Right atrium auricular region (tissue), 2 donors: ENCODE measurements around the gene RGS9BP. TPM values are rescaled to one million over a fixed set of nuclear protein-coding genes. Genes with fewer than 3 reads are reported as not detected.
"Not testable (repeated sequence)": the region's sequence is repeated elsewhere in the genome, so short reads cannot be mapped to it uniquely, and the experiment has no call there.

ENCODE experiments used
- DNase-seq: peaks from one replicate; pipeline ENCODE4 v3.0.0-alpha.2; 2019; ENCODE audit warnings: low spot score
- H3K27ac ChIP-seq, 2 donors: fragments of 200-600 bp; sonication (generic); 1 replicate in 1 of 2; 2 replicates in 1 of 2; pipeline ENCODE4 v1.5.1; 2016 to 2019
- H3K27me3 ChIP-seq, 2 donors: fragments of 200-600 bp; sonication (generic); one replicate each; pipeline versions ENCODE4 v1.5.1 to v1.6.0; 2017 to 2019
- H3K36me3 ChIP-seq: fragments of 200-600 bp; sonication (generic); one replicate; pipeline ENCODE4 v1.5.1; 2016
- H3K4me1 ChIP-seq, 2 donors: fragments of 200-600 bp; sonication (generic); one replicate each; pipeline versions ENCODE4 v1.5.1 to v1.6.0; 2017 to 2019
- H3K4me3 ChIP-seq, 2 donors: fragments of 200-600 bp; sonication (generic); 1 replicate in 1 of 2; 2 replicates in 1 of 2; pipeline ENCODE4 v1.5.1; 2017 to 2019; ENCODE audit warnings: mild to moderate bottlenecking in 1 of 2, moderate library complexity in 1 of 2
- H3K9me3 ChIP-seq, 2 donors: fragments of 200-600 bp; sonication (generic); one replicate each; pipeline ENCODE4 v1.5.1; 2019
- total RNA-seq, 2 donors: library from RNA; depleted of rRNA; stranded (reverse); fragments of >200 nt; gene quantifications; one replicate each; pipeline ENCODE4 v1.1.0, GENCODE V29; 2016
- TF ChIP-seq, protein P1 (sequence below), 2 donors: fragments of 200-600 bp; sonication (generic); IDR thresholded peaks; one replicate each; pipeline ENCODE4 v1.5.1; 2019; ENCODE audit warnings: antibody characterized with exemption in 2 of 2

Gene RGS9BP
- total RNA-seq, 2 donors from 2014 or later = 2.5 to 15.3 TPM

- Histone ChIP-seq H3K4me3 (no peak overlapping the region), H3K27ac (no peak overlapping the region), H3K9me3 (no peaks in the 10 kb centered on the region), H3K4me1 (peaks cover 0 to 24% of the 10 kb centered on the region in 2 donors), H3K27me3 (no peaks in the 10 kb centered on the region), H3K36me3 (no peaks in the 10 kb centered on the region)
- TF ChIP-seq, protein P1, sequence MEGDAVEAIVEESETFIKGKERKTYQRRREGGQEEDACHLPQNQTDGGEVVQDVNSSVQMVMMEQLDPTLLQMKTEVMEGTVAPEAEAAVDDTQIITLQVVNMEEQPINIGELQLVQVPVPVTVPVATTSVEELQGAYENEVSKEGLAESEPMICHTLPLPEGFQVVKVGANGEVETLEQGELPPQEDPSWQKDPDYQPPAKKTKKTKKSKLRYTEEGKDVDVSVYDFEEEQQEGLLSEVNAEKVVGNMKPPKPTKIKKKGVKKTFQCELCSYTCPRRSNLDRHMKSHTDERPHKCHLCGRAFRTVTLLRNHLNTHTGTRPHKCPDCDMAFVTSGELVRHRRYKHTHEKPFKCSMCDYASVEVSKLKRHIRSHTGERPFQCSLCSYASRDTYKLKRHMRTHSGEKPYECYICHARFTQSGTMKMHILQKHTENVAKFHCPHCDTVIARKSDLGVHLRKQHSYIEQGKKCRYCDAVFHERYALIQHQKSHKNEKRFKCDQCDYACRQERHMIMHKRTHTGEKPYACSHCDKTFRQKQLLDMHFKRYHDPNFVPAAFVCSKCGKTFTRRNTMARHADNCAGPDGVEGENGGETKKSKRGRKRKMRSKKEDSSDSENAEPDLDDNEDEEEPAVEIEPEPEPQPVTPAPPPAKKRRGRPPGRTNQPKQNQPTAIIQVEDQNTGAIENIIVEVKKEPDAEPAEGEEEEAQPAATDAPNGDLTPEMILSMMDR (IDR thresholded peaks at IDR 0.05) = no peak
- no peak for DNase-seq
Observed at GRCh38 chr19:32688311-32688710, 12.7 kb downstream of the RGS9BP start.

GRCh38 chr19:32691291-32691951 is 15.8 kb downstream of the RGS9BP start, which contains the start of gene NUDT19:
Gene NUDT19 (plus strand): TSS chr19:32691821. CDS start chr19:32691961, 140 bp downstream.
- peak within 1 kb of the TSS; percentile 74 to 77 for H3K4me3 ChIP-seq
- no peaks in the 10 kb centered on the region for H3K36me3 ChIP-seq
- DNase-seq = peak; percentile 84
- peaks cover 0 to 54% of the 10 kb centered on the region in 2 donors for H3K4me1 ChIP-seq
- H3K27ac ChIP-seq = peak within 1 kb of the TSS; percentile 79 to 90
- H3K27me3 ChIP-seq = no peaks in the 10 kb centered on the region
- TF ChIP-seq, protein P1 (IDR thresholded peaks at IDR 0.05) = no peak
- no peaks in the 10 kb centered on the region for H3K9me3 ChIP-seq

DNA sequence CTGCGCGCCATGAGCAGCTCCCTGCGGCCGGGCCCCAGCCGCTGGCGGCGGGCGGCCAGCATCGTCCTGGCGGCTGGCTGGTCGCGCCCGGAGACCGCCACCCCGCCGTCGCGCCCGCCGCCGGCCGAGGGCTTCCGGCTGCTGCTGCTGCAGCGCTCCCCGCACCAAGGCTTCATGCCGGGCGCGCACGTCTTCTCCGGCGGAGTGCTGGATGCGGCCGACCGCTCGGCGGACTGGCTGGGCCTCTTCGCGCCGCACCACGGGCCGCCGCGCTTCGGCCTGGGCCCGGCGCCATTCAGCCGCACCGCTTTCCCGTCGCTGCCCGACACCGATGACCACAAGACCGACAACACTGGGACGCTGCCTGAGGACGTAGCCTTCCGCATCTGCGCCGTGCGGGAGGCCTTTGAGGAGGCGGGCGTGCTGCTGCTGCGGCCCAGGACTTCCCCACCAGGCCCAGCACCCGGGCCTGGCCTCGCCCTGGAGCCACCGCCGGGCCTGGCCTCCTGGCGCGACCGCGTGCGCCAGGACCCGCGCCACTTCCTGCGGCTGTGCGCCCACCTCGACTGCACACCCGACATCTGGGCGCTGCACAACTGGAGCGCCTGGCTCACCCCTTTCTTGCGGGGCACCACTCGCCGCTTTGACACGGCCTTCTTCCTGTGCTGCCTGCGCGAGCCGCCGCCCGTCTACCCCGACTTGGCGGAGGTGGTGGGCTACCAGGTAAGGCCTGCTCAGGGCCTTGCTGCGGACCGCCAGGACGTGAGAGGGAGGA is 16.5 kb downstream of the RGS9BP start:
- Histone ChIP-seq H3K36me3 (no peaks in the 10 kb centered on the region), H3K27ac (peak overlapping the region; percentile 79 to 90), H3K27me3 (no peaks in the 10 kb centered on the region), H3K4me1 (peaks cover 0 to 61% of the 10 kb centered on the region in 2 donors), H3K9me3 (no peaks in the 10 kb centered on the region), H3K4me3 (peak overlapping the region; percentile 74 to 77)
- no peak for DNase-seq
- TF ChIP-seq, protein P1 (IDR thresholded peaks at IDR 0.05) = no peak

DNA sequence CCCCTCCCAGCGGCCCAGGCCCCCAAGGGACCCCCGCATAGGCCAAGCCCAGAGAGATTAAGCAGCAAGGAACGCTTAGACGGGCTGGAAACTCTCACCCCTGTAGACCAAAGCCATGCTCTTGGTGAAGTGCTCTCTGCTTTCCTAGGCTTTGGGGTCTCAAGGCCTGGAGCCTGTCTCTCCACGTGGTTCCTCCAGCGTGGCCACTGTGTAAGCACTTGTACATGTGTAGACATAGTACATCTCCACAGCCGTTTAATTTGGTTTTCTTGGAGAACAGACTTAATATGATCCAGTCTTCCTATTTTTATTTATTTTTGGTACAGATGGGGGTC is 17.0 kb downstream of the RGS9BP start:
- H3K27ac ChIP-seq = peak overlapping the region; percentile 79 to 90

DNA sequence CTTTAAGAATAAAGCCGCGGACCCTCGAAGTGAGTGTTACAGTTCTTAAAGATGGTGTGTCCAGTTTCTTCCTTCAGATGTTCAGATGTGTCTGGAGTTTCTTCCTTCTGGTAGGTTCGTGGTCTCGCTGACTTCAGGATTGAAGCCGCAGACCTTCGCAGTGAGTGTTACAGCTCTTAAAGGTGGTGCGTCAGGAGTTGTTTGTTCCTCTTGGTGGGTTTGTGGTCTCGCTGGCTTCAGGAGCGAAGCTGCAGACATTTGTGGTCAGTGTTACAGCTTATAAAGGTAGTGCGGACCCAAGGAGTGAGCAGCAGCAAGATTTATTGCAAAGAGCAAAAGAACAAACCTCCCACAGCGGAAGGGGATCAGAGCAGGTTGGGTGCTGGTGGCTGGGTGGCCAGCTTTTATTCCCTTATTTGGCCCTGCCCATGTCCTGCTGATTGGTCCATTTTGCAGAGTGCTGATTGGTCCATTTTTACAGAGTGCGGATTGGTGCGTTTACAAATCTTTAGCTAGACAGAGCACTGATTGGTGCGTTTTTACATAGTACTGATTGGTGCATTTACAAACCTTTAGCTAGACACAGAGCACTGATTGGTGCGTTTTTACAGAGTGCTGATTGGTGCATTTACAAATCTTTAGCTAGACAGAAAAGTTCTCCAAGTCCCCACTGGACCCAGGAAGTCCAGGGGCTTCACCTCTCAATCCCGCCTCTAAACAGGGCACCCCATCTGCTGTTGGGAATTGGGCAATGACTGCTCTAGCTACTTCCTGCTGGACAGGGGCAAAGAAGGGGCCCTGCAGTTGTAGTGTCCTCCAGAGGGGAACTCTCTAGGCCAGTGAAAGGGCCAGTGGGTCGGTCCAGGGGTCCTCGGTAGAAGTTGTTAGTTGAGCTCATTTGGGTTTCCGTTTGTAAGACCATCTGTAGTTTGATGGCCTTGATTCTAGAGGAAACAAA is 17.8 kb downstream of the RGS9BP start:
- H3K27ac ChIP-seq = peak overlapping the region in 1 of 2 donors; percentile 79
- peak overlapping the region; percentile 74 to 77 for H3K4me3 ChIP-seq
- not testable (repeated sequence) for H3K36me3 ChIP-seq, H3K9me3 ChIP-seq, H3K27me3 ChIP-seq, DNase-seq
- H3K4me1 ChIP-seq = peaks cover 0 to 61% of the 10 kb centered on the region in 2 donors

More for the DNA sequence above, 17.0 kb downstream of the RGS9BP start:
- Histone ChIP-seq H3K36me3 (no peaks in the 10 kb centered on the region), H3K4me1 (peaks cover 0 to 61% of the 10 kb centered on the region in 2 donors), H3K27me3 (no peaks in the 10 kb centered on the region), H3K4me3 (peak overlapping the region; percentile 74 to 77), H3K9me3 (no peaks in the 10 kb centered on the region)
- no peak for DNase-seq
- TF ChIP-seq, protein P1 (IDR thresholded peaks at IDR 0.05) = no peak

DNA sequence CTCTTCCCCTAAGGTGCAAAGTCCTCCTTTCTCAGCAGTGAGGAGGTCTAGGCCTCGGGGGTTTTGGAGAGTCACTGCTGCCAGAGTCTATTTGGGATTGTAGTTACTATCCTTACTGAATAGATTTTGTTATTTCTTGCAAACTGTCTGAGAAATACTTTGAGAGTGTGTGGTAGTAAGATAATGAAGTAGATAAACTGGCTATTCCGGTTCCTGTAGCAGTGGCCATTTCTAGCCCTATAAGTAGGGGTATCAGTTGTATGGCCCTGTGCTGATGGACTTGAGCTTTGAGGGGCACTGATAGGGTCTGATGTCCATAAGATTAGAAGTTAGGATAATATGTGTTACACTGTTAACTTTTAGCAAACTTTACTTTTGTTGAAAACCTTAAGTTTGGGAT is 18.7 kb downstream of the RGS9BP start:
- H3K9me3 ChIP-seq, H3K4me3 ChIP-seq, H3K27ac ChIP-seq, H3K27me3 ChIP-seq, DNase-seq: not testable (repeated sequence)
- Histone ChIP-seq H3K36me3 (peaks cover 10% of the 10 kb centered on the region), H3K4me1 (peaks cover 0 to 61% of the 10 kb centered on the region in 2 donors)

DNA sequence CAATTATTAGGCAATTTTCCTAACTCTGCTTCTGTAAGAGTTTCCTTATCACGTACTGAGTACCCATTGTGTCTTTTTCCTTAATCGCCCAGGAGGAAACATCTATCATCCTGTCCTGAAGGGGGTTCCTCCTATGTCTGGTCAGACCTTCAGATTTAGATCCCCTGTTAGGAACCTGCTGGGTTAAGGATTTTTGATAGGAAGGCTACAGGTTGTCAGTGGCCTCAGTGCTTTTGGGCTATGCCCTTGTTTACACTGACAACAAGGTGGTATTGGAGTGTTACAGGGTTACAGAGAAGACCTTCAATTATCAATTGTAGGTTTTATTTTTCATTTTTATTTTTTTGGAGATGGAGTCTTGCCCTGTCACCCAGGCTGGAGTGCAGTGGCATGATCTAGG is 19.2 kb downstream of the RGS9BP start:
- not testable (repeated sequence) for DNase-seq, H3K4me3 ChIP-seq, H3K27ac ChIP-seq, H3K9me3 ChIP-seq, H3K27me3 ChIP-seq
- Histone ChIP-seq H3K4me1 (peaks cover 0 to 61% of the 10 kb centered on the region in 2 donors), H3K36me3 (peaks cover 16% of the 10 kb centered on the region)

DNA sequence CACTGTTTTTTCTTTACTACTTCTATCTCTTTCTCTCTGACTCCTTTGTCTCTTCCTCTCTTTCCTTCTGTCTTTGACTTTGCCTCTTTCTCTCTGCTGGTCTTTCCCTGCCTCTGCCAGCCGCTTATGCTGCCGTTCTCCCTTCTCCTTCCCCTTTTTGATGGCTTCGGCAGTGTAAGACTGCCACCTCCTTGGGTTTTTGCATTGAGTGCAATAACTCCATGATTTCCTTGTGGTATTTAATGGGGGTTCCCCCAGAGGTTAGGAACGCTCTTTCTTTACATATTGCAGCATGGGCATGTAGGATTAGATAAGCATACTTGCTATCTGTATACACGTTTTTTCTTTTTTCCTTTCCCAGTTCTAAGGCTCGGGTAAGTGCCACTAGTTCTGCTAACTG is 19.9 kb downstream of the RGS9BP start:
- peaks cover 0 to 57% of the 10 kb centered on the region in 2 donors for H3K4me1 ChIP-seq
- H3K27ac ChIP-seq, H3K4me3 ChIP-seq, DNase-seq, H3K27me3 ChIP-seq, H3K9me3 ChIP-seq: not testable (repeated sequence)
- peaks cover 22% of the 10 kb centered on the region for H3K36me3 ChIP-seq

- not testable (repeated sequence) for H3K27ac ChIP-seq, H3K27me3 ChIP-seq, DNase-seq, H3K4me3 ChIP-seq, H3K9me3 ChIP-seq
- H3K4me1 ChIP-seq = peaks cover 0 to 47% of the 10 kb centered on the region in 2 donors
- peaks cover 22% of the 10 kb centered on the region for H3K36me3 ChIP-seq
Observed at GRCh38 chr19:32696771-32697170, 21.1 kb downstream of the RGS9BP start.
